CD4-positive, CD25-positive, alpha-beta regulatory T cell (primary cell): Measurements from ENCODE around the gene MAGI1. TPM values are rescaled to one million over a fixed set of nuclear protein-coding genes. Genes with fewer than 3 reads are reported as not detected.

ENCODE experiments used
- ATAC-seq, 2 donors: fragments of 150-1000 bp; cut with Tn5 transposase; one replicate each; pipeline ENCODE4 v1.10.0; 2021; ENCODE audit warnings: low read depth in 2 of 2, moderate number of reproducible peaks in 2 of 2, moderate library complexity in 1 of 2
- DNase-seq, 3 donors: peaks; one replicate each; pipeline versions ENCODE4 v3.0.0 to v3.0.0-alpha.2; 2012 to 2022; ENCODE audit warnings: mixed read lengths in 1 of 3
- H3K27ac ChIP-seq: one replicate; pipeline ENCODE4 v1.7.0; 2013; ENCODE audit warnings: mild to moderate bottlenecking, low read length; ENCODE audit not compliant: insufficient read depth, poor library complexity, severe bottlenecking
- H3K27me3 ChIP-seq: one replicate; pipeline ENCODE4 v1.7.0; 2013; ENCODE audit warnings: low read length; ENCODE audit not compliant: control insufficient read depth, insufficient read depth
- H3K36me3 ChIP-seq: one replicate; pipeline ENCODE4 v1.7.0; 2013; ENCODE audit warnings: mild to moderate bottlenecking, low read length, moderate library complexity; ENCODE audit not compliant: control insufficient read depth, insufficient read depth
- H3K4me1 ChIP-seq: 2 replicates; pipeline ENCODE4 v1.7.0; 2013; ENCODE audit warnings: mild to moderate bottlenecking, low read length; ENCODE audit not compliant: insufficient read depth, control insufficient read depth, poor library complexity, severe bottlenecking
- H3K4me3 ChIP-seq: one replicate; pipeline ENCODE4 v1.7.0; 2013; ENCODE audit warnings: low read depth, mild to moderate bottlenecking, low read length, moderate library complexity
- H3K9me3 ChIP-seq, 2 experiments: 1 replicate in 1 of 2; 2 replicates in 1 of 2; pipeline ENCODE4 v1.7.0; 2013; ENCODE audit warnings: low read length in 2 of 2, mild to moderate bottlenecking in 1 of 2, moderate library complexity in 1 of 2; ENCODE audit not compliant: control insufficient read depth in 2 of 2
- H3K27ac Mint-ChIP-seq, 3 donors: one replicate each; pipeline ENCODE4 v1.8.0; 2020 to 2022; ENCODE audit warnings: mild to moderate bottlenecking in 3 of 3, mixed read lengths in 3 of 3, moderate library complexity in 2 of 3
- H3K27me3 Mint-ChIP-seq: one replicate; pipeline ENCODE4 v1.8.0; 2022; ENCODE audit warnings: mild to moderate bottlenecking, mixed read lengths
- H3K36me3 Mint-ChIP-seq: one replicate; pipeline ENCODE4 v1.8.0; 2020; ENCODE audit warnings: mixed read lengths
- H3K4me1 Mint-ChIP-seq, 4 donors: one replicate each; pipeline ENCODE4 v1.8.0; 2020 to 2022; ENCODE audit warnings: mixed read lengths in 4 of 4, mild to moderate bottlenecking in 1 of 4
- H3K4me3 Mint-ChIP-seq, 4 donors: one replicate each; pipeline ENCODE4 v1.8.0; 2020 to 2022; ENCODE audit warnings: mild to moderate bottlenecking in 4 of 4, mixed read lengths in 4 of 4, moderate library complexity in 3 of 4
- H3K9me3 Mint-ChIP-seq, 7 donors: one replicate each; pipeline ENCODE4 v1.8.0; 2020 to 2022; ENCODE audit warnings: mixed read lengths in 7 of 7, mild to moderate bottlenecking in 3 of 7, moderate library complexity in 2 of 7
- polyA plus RNA-seq, 4 donors: library from polyadenylated mRNA; unstranded; fragments of 300-500 nt; fragmentation: Illumina TruSeq; gene quantifications; one replicate each; pipeline ENCODE4 v1.2.3, GENCODE V29; 2021
- total RNA-seq: library from RNA; stranded (reverse); gene quantifications from one replicate; pipeline ENCODE4 v1.2.3, GENCODE V29; 2022

The MAGI1 gene
- total and polyA plus RNA-seq, 5 donors from 2014 or later, result 0.10 to 0.44 (median 0.19) TPM; not detected in 1

DNA sequence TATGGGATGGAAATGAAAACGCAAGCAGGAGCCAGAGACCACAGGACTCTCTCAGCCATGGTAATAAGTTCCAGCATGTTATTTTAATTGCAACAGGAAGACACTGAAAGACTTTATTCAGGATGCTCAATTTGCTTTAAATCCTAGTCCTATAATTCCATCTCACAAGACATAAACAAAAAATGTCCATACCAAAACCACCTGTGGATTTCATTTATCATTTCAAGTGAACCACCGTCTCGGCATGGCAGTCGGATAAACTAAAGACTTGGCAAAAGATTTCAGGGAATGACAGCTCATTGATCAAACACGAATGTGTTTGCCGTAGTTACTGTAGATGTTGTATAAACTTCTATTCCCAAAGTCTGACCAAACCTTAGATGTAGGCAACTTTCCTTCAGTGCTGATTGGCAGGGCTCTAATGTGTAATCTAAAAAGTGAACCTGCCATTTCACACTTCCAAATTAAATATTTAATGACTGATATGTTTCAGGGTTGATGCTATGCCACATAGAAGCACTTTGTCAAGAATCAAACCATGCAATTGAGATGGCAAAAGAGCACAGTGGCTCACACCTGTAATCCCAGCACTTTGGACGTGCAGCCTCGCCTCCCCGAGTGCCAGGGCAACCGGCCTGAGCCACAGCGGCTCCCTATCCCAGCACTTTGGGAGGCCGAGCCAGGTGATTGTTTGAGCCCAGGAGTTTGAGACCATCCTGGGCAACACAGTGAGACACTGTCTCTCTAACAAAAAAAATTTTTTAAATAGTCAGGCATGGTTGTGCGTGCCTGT is 331.7 kb downstream of the MAGI1 start:
- no peaks in the 10 kb centered on the region for H3K4me1 Mint-ChIP-seq
- Histone ChIP-seq H3K4me3 (no peak overlapping the region), H3K4me1 (no peaks in the 10 kb centered on the region), H3K36me3 (no peaks in the 10 kb centered on the region), H3K27me3 (no peaks in the 10 kb centered on the region), H3K27ac (no peak overlapping the region), H3K9me3 (no peaks in the 10 kb centered on the region)
- H3K27ac Mint-ChIP-seq, result no peak overlapping the region
- no peak overlapping the region for H3K4me3 Mint-ChIP-seq
- H3K36me3 Mint-ChIP-seq, result no peaks in the 10 kb centered on the region
- no peak for ATAC-seq
- H3K9me3 Mint-ChIP-seq, result peaks cover 0 to 5% (median 0%) of the 10 kb centered on the region in 7 donors
- H3K27me3 Mint-ChIP-seq, result peaks cover 7% of the 10 kb centered on the region
- no peak for DNase-seq

DNA sequence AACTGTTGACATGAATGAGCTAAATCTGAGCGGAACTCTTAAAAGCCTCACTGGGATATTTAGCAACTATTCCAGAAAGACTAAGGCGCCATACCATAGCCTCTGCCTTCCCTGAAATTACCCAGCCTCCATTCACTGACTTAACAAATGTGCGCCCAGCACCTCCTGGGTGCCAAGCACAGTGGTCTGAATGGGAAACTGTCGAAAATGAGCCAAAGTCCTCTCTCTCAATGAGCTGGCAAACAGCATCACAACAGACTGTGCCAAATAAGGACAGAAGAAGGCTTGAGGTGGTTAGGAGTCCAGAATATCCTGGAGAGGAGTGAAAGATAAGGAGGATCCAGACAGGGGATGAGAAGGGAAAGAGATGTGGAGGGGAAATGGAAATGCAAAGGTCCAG is 332.4 kb downstream of the MAGI1 start:
- Histone ChIP-seq H3K27me3 (no peaks in the 10 kb centered on the region), H3K9me3 (no peaks in the 10 kb centered on the region), H3K27ac (no peak overlapping the region), H3K4me3 (no peak overlapping the region), H3K4me1 (no peaks in the 10 kb centered on the region), H3K36me3 (no peaks in the 10 kb centered on the region)
- ATAC-seq (no peak), DNase-seq (no peak)
- Mint-ChIP-seq H3K4me1 (no peaks in the 10 kb centered on the region), H3K27ac (no peak overlapping the region), H3K9me3 (peaks cover 0 to 5% (median 0%) of the 10 kb centered on the region in 7 donors), H3K27me3 (peaks cover 7% of the 10 kb centered on the region), H3K4me3 (no peak overlapping the region), H3K36me3 (no peaks in the 10 kb centered on the region)

DNA sequence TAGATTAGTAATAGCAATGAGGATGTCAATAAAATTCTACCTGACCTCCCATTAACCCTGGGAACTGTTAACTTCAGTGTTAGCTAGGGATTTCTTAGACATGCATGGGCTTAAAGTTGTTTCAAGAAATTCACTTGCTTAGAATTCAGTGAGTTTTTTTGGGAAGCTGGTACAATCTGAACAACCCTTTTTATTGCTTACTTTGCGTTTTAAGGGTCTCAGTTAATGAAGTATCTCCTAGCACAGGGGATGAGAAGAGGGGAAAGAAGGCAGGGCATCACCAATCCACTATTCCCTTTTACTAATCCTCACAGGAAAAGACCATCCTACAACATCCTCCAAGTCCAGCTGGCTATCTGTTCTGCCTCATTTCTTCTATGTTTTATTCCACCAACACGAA is 334.9 kb downstream of the MAGI1 start:
- Mint-ChIP-seq H3K4me1 (no peaks in the 10 kb centered on the region), H3K36me3 (no peaks in the 10 kb centered on the region)

DNA sequence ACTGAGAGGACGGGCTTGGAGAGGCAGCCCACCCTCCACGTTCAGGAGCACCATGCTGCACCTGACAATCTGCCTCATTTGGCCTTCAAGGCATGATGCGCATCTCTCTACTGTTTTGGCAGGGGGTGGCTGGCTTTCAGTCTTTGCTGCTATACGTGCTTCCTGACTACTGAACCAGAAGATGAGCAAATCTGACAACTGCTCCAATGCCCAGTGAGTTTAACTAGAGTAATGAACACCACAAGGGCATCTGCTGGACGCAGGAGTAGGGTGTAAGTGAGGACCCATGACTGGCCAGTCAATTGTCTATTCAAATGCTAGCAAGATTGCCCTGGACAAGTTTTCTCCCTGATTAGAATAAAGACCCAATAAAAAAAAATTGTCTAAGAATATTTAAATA is 335.7 kb downstream of the MAGI1 start:
- no peak overlapping the region for H3K27ac Mint-ChIP-seq

More for the DNA sequence above, 334.9 kb downstream of the MAGI1 start:
- H3K27me3 ChIP-seq, result no peaks in the 10 kb centered on the region
- no peak overlapping the region for H3K27ac Mint-ChIP-seq
- no peaks in the 10 kb centered on the region for H3K4me1 ChIP-seq
- peaks cover 0 to 3% (median 0%) of the 10 kb centered on the region in 7 donors for H3K9me3 Mint-ChIP-seq
- no peaks in the 10 kb centered on the region for H3K36me3 ChIP-seq
- H3K4me3 ChIP-seq, result no peak overlapping the region
- DNase-seq (no peak), ATAC-seq (no peak)
- H3K9me3 ChIP-seq, result no peaks in the 10 kb centered on the region
- no peak overlapping the region for H3K27ac ChIP-seq
- no peak overlapping the region for H3K4me3 Mint-ChIP-seq
- H3K27me3 Mint-ChIP-seq, result peaks cover 7% of the 10 kb centered on the region

DNA sequence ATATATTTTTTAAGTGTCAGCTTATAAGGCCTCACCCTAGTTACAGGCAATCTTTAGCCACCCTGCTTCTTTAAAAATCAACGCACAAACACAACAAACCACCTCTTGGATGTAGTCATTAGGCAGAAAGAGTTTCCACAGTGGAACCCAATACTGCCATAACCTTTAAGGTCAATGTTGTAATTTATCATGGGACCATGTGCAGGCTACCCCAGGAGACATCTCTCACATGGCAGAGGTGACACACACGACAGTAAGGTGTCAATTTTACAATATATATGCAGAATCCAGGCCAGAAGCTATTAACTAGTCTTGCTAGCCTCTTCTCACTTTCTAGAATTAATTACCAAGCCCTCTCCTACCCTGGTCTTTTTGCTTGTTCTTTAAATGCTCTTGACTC is 336.5 kb downstream of the MAGI1 start:
- Mint-ChIP-seq H3K36me3 (no peaks in the 10 kb centered on the region), H3K27ac (no peak overlapping the region), H3K4me1 (no peaks in the 10 kb centered on the region), H3K27me3 (peaks cover 7% of the 10 kb centered on the region), H3K4me3 (no peak overlapping the region), H3K9me3 (peaks cover 0 to 3% (median 0%) of the 10 kb centered on the region in 7 donors)
- Histone ChIP-seq H3K27me3 (no peaks in the 10 kb centered on the region), H3K9me3 (no peaks in the 10 kb centered on the region), H3K4me3 (no peak overlapping the region), H3K27ac (no peak overlapping the region), H3K4me1 (no peaks in the 10 kb centered on the region), H3K36me3 (no peaks in the 10 kb centered on the region)
- DNase-seq (no peak), ATAC-seq (no peak)

More for the DNA sequence above, 335.7 kb downstream of the MAGI1 start:
- H3K27me3 ChIP-seq, result no peaks in the 10 kb centered on the region
- peaks cover 0 to 3% (median 0%) of the 10 kb centered on the region in 7 donors for H3K9me3 Mint-ChIP-seq
- H3K27ac ChIP-seq, result no peak overlapping the region
- ATAC-seq, result no peak
- H3K4me1 ChIP-seq, result no peaks in the 10 kb centered on the region
- H3K36me3 Mint-ChIP-seq, result no peaks in the 10 kb centered on the region
- no peaks in the 10 kb centered on the region for H3K9me3 ChIP-seq
- H3K4me3 Mint-ChIP-seq, result no peak overlapping the region
- H3K27me3 Mint-ChIP-seq, result peaks cover 7% of the 10 kb centered on the region
- no peaks in the 10 kb centered on the region for H3K4me1 Mint-ChIP-seq
- no peak overlapping the region for H3K4me3 ChIP-seq
- no peak for DNase-seq
- H3K36me3 ChIP-seq, result no peaks in the 10 kb centered on the region

DNA sequence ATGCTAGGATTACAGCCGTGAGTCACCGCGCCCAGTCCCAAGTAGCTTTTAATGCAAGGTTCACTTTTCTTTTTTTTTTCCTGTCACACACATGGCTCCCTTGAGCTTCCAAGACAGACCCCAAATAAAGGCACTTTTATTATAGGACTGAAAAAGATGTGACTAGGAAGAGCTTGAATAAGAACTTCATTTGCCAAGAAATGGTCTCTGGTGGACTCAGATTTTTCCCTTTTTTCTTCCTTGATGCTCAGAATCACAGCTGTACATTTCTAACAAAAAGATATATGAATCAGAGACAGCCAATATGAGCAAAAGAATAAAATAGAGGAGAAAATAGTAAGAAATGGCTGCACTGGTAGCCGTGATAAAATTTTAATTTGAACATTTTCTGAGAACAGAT is 337.2 kb downstream of the MAGI1 start:
- H3K36me3 Mint-ChIP-seq, result no peaks in the 10 kb centered on the region
- H3K27me3 Mint-ChIP-seq, result peaks cover 7% of the 10 kb centered on the region
- Histone ChIP-seq H3K4me1 (no peaks in the 10 kb centered on the region), H3K27ac (no peak overlapping the region), H3K4me3 (no peak overlapping the region), H3K36me3 (no peaks in the 10 kb centered on the region), H3K9me3 (no peaks in the 10 kb centered on the region), H3K27me3 (no peaks in the 10 kb centered on the region)
- DNase-seq (no peak), ATAC-seq (no peak)
- no peak overlapping the region for H3K4me3 Mint-ChIP-seq
- H3K9me3 Mint-ChIP-seq, result peaks cover 0 to 5% (median 0%) of the 10 kb centered on the region in 7 donors
- no peak overlapping the region for H3K27ac Mint-ChIP-seq
- no peaks in the 10 kb centered on the region for H3K4me1 Mint-ChIP-seq

DNA sequence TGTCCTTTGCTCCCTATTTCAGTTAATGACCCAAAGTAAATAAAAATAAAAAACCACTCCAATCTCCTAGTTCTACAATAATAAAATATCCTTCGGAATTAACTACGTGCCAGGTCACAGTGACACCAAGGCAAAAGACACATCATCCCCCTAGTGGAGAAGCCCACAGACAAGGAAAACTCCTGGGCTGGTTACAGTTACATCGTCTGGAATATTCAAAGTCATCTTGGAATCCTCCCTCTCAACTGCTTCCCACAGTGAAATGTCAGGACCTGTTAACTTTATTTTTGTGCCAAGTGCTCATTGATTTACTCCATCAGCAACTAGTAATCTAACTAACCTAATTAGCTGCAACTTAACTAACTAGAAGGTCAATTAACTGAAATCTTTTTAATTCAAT is 349.3 kb downstream of the MAGI1 start:
- no peaks in the 10 kb centered on the region for H3K9me3 ChIP-seq
- no peaks in the 10 kb centered on the region for H3K4me1 ChIP-seq
- Mint-ChIP-seq H3K4me1 (no peaks in the 10 kb centered on the region), H3K27me3 (no peaks in the 10 kb centered on the region), H3K4me3 (no peak overlapping the region), H3K36me3 (no peaks in the 10 kb centered on the region), H3K9me3 (peaks cover 0 to 2% (median 0%) of the 10 kb centered on the region in 7 donors), H3K27ac (no peak overlapping the region)
- H3K27me3 ChIP-seq, result no peaks in the 10 kb centered on the region
- no peak for ATAC-seq
- no peak overlapping the region for H3K4me3 ChIP-seq
- DNase-seq, result no peak
- H3K27ac ChIP-seq, result no peak overlapping the region
- H3K36me3 ChIP-seq, result no peaks in the 10 kb centered on the region

DNA sequence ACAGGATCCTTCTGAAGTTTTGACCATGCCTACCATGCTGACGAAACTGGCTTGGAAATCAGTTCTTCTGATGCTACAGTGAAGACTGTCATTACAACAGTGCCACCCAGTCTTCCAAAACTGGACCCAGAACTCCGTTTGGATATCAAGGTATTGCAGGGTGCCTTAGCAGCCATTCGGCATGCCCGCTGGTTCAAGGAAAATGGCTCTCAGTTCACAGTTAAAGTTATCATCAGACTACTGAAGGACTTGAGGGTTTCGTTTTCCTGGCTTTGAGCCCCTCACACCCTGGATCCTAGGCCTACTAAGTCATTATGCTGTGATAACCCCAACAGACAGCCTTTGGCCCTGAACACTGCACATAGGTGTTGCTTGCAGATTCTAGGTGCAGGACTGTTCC is 351.0 kb downstream of the MAGI1 start:
- Mint-ChIP-seq H3K4me3 (no peak overlapping the region), H3K27me3 (no peaks in the 10 kb centered on the region), H3K4me1 (no peaks in the 10 kb centered on the region), H3K36me3 (no peaks in the 10 kb centered on the region), H3K9me3 (peaks cover 0 to 2% (median 0%) of the 10 kb centered on the region in 7 donors), H3K27ac (no peak overlapping the region)
- Histone ChIP-seq H3K9me3 (no peaks in the 10 kb centered on the region), H3K4me1 (no peaks in the 10 kb centered on the region), H3K27me3 (no peaks in the 10 kb centered on the region), H3K27ac (no peak overlapping the region), H3K4me3 (no peak overlapping the region), H3K36me3 (no peaks in the 10 kb centered on the region)
- DNase-seq (no peak), ATAC-seq (no peak)
